ENCODE data around the gene KANSL1L. TPM values are rescaled to one million over a fixed set of nuclear protein-coding genes. Genes with fewer than 3 reads are reported as not detected.
A peak's percentile ranks its signal among the peaks of the same experiment; 100 is the strongest.

KANSL1L gene
- total RNA-seq, 1 donor from 2014 or later: 49.1 TPM

GRCh38 chr2:210072922-210073509, 98.2 kb downstream of the KANSL1L start:
- no peak for DNase-seq

DNA sequence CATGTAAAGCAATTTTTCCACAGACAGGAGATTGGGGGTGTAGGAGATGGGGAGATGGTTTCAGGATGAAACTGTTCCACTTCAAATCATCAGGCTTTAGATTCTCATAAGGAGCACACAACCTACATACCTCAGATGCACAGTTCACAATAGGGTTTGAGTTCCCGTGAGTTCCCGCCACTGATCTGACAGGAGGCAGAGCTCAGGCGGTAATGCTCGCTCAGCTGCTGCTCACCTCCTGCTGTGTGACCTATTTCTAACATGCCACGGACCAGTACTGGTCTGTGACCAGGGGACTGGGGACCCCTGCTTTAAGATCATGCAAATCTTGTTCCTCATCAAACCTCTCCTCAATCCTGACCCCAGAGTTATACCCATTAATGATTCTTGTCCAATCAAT, 98.7 kb downstream of the KANSL1L start:
- DNase-seq: no peak

DNA sequence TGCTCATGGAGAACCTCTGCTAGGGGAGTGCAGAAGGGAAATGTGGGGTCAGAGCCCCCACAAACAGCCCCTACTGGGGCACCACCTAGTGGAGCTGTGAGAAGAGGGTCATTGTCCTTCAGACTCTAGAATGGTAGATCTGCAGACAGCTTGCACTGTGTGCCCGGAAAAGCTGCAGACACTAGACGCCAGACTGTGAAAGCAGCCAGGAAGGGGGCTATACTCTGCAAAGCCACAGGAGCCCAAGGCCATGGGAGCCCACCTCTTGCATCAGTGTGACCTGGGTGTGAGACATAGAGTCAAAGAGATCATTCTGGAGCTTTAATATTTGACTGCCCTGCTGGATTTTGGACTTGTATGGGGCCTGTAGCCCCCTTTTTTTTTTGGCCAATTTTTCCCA, 107.9 kb downstream of the KANSL1L start:
- DNase-seq: no peak

DNA sequence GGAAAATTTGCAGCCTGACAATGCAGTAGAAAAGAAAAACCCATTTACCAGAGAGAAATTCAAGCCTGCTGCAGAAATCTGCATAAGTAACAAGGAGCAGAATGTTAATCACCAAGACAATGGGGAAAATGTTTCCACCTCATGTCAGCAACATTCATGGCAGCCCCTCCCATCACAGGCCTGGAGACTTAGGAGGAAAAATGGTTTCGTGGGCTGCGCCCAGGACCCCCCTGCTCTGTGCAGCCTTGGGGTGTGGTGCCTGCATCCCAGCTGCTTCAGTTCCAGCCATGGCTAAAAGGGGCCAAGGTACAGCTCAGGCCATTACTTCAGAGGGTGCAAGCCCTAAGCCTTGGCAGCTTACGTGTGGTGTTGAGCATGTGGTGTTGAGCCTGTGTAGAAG, 115.4 kb downstream of the KANSL1L start:
- DNase-seq: no peak

DNA sequence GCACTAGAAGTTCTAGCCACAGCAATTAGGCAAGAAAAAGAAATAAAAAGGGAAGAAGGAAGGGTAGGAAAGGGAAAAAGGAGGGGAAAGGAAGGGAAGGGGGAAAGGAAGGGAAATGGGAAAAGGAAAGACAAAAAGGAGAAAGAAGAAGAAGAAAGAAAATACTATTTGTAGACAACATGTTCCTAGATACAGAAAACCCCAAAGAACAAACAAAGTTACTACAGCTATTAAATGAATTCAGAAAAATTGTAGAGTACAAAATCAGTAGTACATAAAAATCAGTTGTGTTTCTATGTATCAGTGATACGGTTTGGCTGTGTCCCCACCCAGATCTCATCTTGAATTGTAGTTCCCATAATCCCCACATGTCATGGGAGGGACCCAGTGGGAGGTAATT, 116.5 kb downstream of the KANSL1L start:
- no peak for DNase-seq

- DNase-seq: no peak
Measured at GRCh38 chr2:210050885-210051284, 120.3 kb downstream of the KANSL1L start.

DNA sequence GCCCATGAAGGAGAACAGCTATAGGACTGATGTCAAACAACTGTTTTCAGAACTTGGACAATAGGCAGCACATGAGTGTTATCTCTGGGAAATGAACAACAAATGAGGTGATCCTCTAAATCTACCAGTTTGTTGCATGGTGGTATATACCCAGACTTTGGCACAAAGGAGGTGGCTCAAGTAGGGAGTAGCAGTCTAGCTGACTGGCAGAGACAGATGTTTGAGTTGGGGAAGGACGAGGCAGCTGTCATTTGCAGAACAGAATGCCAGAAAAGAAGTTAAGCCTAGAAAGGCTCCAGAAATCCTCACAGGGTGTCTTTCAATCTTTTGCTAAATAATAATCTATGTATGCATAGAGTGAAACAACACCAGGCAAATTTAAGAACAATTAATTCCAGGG, 121.4 kb downstream of the KANSL1L start:
- no peak for DNase-seq

GRCh38 chr2:210046851-210047500, 124.2 kb downstream of the KANSL1L start:
- no peak for DNase-seq

DNA sequence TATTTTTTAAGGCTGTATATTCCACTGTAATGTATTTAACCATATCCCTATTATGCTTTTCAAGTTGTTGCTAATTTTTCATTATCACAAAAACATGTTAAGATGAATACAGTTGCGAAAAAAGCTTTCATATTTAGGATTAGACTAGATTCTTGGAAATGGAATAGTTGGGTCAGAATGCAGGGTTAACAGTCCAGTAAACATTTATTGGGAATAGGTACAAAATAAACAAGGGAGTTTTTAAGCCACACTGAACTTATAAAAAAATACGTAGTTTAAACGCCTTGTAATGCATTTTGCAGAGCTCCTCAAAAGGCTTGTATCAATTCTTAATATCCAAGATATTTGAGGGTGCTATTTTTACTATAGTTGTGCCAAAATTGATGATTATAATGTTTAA, 133.1 kb downstream of the KANSL1L start:
- no peak for DNase-seq

GRCh38 chr2:210035679-210036078, 135.5 kb downstream of the KANSL1L start:
- DNase-seq: no peak

DNA sequence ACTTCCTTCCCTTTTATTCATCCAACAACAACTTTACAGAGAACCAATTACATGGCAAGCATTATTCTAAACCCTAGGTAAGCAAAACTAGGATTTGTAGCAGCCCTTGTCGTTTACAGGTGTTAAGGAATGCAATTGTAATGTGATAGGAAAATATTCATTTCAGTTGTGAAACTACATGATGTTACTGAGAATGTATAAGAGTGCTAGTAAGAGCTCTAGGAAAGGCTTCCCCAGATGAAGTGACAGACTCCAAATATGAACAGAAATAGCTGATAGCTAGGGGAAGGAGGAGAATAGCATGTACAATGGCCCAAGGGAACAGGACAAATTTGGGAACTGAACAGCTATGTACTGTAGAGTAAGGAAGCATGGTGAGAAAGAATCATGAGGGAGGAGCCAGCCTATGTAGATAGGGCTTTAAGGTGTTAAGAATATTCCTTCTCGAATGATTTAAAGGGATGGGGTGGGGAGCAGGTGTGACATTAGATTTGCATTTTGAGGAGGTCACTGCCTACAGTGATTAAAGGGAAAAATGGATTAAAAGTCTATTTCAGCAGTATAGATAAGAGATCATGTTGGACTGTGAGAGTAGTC, 137.0 kb downstream of the KANSL1L start:
- no peak for DNase-seq

DNA sequence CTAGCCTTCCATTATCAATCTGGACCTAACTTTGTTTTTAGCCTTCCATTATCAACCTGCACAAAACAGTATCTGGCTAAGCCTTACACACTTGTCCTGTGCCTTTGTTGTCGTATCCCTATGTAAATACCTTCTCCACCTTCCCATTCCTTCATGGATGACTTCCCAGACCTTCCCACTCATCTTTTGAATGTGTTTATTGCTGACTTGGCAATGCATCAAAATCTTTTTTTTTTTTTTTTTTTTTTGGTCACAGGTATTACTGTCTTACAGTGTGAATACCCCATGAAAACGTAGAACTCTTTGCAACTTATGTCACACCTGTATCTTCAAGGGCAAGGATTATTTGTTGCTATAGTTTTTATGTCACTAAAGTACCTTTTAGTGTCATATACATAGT, 143.0 kb downstream of the KANSL1L start:
- DNase-seq: no peak

GRCh38 chr2:210027608-210028007, 143.6 kb downstream of the KANSL1L start:
- no peak for DNase-seq

GRCh38 chr2:210022824-210023223, 148.4 kb downstream of the KANSL1L start:
- no peak for DNase-seq

DNA sequence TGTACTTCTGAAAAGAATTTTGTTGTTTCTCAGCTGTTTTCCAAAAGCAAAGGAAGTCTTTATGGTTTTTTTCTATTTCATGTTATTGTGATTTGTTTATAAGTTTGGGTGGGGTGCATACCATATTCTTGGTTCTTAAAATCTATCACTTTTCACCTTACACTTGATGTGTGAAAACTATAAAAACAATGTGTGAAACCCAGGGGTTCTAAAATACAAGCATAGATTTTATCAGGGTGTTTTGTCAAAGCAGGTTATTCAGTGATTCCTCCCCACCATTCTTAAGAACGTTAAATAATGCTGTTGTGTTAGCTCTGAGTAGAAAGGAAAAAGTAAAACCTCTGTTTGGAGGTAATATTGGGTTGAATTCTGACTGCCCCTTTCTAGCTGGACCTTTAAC, 151.1 kb downstream of the KANSL1L start:
- DNase-seq: no peak

GRCh38 chr2:210009896-210010295, 161.3 kb downstream of the KANSL1L start:
- no peak for DNase-seq

DNA sequence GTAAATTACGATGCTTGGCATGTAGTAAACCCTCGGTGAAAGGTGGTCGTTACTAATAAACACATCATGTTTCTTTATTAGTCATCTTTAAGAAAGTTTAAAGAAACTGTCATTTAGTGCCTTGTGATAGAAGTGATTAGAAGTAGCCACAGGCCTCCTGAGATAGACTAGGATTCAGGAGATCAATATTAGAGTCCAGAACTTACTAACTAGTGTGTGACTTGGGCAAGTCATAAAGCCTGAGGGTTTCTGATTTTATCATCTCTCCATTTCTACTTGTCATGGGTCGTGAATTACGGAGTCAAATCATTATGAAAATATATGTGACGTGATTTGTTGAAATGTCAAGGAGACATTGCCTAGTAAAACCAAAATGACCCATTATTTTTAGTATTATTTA, 162.1 kb downstream of the KANSL1L start:
- no peak for DNase-seq

DNA sequence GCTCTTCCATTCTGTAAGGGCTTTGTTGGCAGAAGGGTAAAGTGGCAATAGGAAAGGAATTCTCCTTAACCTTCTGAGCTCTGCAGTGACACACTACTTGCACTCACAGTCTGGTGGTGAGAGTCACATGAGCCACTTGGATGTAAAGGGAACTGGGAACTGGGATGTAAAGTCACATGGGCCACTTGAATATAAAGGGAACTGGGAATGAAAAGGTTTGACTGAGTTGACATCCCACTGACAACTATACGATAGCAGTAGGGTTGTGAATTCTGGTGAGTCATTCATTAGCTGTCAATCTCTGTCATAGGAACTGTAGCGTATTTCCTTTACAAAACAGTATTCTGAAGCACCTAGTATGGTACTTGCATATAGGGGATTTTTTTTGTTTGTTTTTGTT, 163.3 kb downstream of the KANSL1L start:
- DNase-seq: no peak

- DNase-seq: no peak
Measured at GRCh38 chr2:210004881-210005280, 166.3 kb downstream of the KANSL1L start.

DNA sequence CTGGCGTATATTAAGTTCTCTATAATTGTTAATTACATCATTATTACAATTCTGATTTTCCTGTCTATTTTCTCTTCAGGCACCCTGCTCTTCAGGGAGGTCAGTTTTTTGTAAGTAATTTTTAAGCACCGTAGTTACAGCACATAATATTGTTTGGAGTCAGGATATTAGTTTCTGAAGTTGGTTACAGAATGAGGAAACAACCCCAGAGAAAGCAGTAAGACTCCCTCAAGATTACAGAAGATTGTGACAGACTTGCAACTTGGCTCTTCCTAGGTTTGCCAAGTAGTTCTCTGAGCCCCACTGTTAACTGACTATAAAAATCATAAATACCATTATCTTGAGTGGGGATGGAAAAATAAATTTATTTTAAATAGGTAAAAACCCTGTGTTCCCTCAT, 167.8 kb downstream of the KANSL1L start:
- no peak for DNase-seq

DNA sequence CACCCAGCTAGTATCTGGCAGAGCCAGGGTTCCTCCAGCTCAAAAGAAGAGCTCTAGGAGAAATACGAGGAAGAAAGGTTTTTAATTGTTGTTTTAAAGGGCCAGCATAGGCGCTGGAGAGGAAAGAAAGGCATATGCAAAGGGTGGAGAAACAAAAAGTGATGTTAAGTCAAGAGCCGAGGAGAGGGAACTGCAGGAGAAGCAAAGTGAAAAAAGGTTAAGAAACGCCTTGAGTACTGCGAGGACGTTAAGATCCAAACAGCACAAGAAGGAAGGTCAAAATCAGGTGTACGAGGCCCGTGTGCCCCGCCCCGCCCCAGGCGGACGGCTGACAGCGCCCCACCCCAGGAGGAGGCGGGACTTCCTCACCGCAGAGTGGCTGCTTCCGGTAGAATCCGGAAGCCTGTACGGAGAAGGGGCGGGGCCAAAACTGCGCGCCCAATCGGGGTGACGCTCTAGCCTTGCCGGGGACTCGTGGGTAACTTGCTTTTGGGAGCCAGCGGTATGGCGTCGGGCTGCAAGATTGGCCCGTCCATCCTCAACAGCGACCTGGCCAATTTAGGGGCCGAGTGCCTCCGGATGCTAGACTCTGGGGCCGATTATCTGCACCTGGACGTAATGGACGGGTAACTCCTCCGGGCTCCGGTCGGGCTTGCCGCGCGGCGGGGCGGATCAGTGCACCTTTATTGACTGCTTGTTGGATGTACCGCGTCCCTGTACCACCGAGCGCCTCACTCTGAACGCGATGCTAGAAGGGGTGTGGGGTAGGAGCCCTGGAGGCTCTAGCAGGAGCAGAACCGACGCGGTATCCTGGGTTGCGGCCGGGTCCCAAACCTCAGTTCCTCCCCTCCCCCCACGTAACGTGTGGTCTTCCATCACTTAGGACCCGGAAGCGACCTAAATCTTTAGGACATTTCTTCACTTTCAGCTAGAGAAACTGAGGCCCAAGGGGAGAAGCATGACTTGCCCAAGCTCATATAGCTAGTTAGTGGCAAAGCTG, 168.8 kb downstream of the KANSL1L start, which contains the start of gene RPE:
Gene RPE, plus strand, starts transcription at position 481 of the 1,000 bp plus-strand sequence. Its CDS starts 24 bp downstream, at position 505.
- DNase-seq: peak; percentile 87

DNA sequence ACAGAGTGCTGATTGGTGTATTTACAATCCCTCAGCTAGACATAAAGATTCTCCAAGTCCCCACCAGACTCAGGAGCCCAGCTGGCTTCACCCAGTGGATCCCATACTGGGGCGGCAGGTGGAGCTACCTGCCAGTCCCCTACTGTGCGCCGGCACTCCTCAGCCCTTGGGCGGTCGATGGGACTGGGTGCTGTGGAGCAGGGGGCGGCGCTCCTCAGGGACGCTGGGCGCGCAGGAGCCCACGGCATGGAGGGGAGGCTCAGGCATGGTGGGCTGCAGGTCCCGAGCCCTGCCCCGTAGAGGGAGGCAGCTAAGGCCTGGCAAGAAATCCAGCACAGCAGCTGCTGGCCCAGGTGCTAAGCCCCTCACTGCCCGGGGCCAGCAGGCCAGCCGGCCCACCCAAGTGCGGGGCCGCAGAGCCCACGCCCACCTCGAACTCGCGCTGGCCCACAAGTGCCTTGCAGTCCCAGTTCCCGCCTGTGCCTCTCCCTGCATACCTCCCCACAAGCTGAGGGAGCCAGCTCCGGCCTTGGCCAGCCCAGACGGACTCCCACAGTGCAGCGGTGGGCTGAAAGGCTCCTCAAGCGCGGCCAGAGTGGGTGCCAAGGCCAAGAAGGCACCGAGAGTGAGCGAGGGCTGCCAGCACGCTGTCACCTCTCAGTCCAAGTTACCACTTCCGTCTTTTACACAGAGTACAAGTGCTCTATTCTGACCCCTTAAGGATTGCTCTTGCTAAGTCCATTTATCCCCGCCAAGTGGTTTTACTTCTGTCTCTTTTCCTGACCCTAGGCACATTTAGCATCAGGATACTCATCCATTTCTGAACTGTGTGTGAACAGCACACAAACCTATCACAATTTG, 170.5 kb downstream of the KANSL1L start:
- DNase-seq: no peak

Measured in skin of body (tissue), 2 donors.